HCT116 (cell line): ENCODE data around the gene FERD3L. TPM values are rescaled to one million over a fixed set of nuclear protein-coding genes. Genes with fewer than 3 reads are reported as not detected.

ENCODE experiments used
- ATAC-seq: fragments of 200-7000 bp; cut with Tn5 transposase; 2 replicates; pipeline ENCODE4 v1.9.1; 2020; ENCODE audit warnings: mild to moderate bottlenecking, moderate library complexity
- BruUV-seq: library from RNA; stranded (reverse); fragments of 400-500 nt; replicated peaks from 2 replicates; lab custom pipeline; 2021; lab: Mats Ljungman, UMichigan
- CTCF ChIA-PET: fragments of 300-600 bp; sonication (Branson Sonifier 250); formaldehyde crosslinking; loops from one replicate; lab custom pipeline; 2021; ENCODE audit warnings: antibody characterized with exemption; lab: Charles Lee
- POLR2A ChIA-PET: fragments of 300-600, 350-600 bp; sonication (Branson Sonifier 250); formaldehyde crosslinking; loops from one replicate; lab custom pipeline; 2021; ENCODE audit warnings: antibody characterized with exemption; lab: Charles Lee
- RAD21 ChIA-PET, 2 experiments: fragments of 300-600 bp; sonication (Branson Sonifier 250); formaldehyde crosslinking; loops; one replicate each; lab custom pipeline; 2023; ENCODE audit warnings: low total read pairs in 2 of 2; ENCODE audit not compliant: uncharacterized antibody in 2 of 2, unreplicated experiment in 2 of 2, low non-redundant PET in 1 of 2; lab: Charles Lee
- DNase-seq: peaks from one replicate; pipeline ENCODE4 v3.0.0-alpha.2; 2010; ENCODE audit warnings: low read depth, low spot score
- H2AFZ ChIP-seq: fragments of 200-600 bp; shearing (Covaris generic), sonication (generic); 2 replicates; pipeline ENCODE4 v1.6.1; 2017; ENCODE audit warnings: low read depth, mixed run types, mixed read lengths, antibody characterized with exemption, low read length; ENCODE audit not compliant: poor library complexity, severe bottlenecking
- H3K27ac ChIP-seq: 2 replicates; pipeline ENCODE4 v1.5.1; 2012; ENCODE audit warnings: low read depth, low read length
- H3K27me3 ChIP-seq: fragments of 200-600 bp; sonication (generic); 2 replicates; pipeline ENCODE4 v1.6.1; 2016; ENCODE audit warnings: mixed run types, low read length, mixed read lengths; ENCODE audit not compliant: insufficient read depth
- H3K36me3 ChIP-seq, 2 experiments: fragments of 200-500 bp in 1 of 2; fragments of 200-600 bp in 1 of 2; sonication (Bioruptor generic) in 1 of 2; sonication (generic) in 1 of 2; 2 replicates each; pipeline versions ENCODE4 v1.5.1 to v1.6.1; 2014 to 2016; ENCODE audit warnings: low read length in 2 of 2, inconsistent platforms in 1 of 2, mixed read lengths in 1 of 2, mixed run types in 1 of 2; ENCODE audit not compliant: insufficient read depth in 2 of 2, control insufficient read depth in 1 of 2
- H3K4me1 ChIP-seq, 2 experiments: fragments of 200-600 bp in 1 of 2; sonication (generic) in 1 of 2; 2 replicates each; pipeline versions ENCODE4 v1.5.1 to v1.6.1; 2012 to 2017; ENCODE audit warnings: low read length in 2 of 2, inconsistent platforms in 1 of 2, mild to moderate bottlenecking in 1 of 2, mixed read lengths in 1 of 2, mixed run types in 1 of 2, moderate library complexity in 1 of 2; ENCODE audit not compliant: insufficient read depth in 2 of 2, control insufficient read depth in 1 of 2
- H3K4me2 ChIP-seq: fragments of 200-600 bp; sonication (generic); 2 replicates; pipeline ENCODE4 v1.6.1; 2017; ENCODE audit warnings: mixed run types, low read length, mixed read lengths
- H3K4me3 ChIP-seq, 2 experiments: fragments of 200-600 bp in 1 of 2; sonication (generic) in 1 of 2; replicated peaks in 1 of 2; 2 replicates each; pipeline ENCODE4 v1.5.1; 2011 to 2016; ENCODE audit warnings: low read length in 2 of 2, control low read depth in 1 of 2, low read depth in 1 of 2, mild to moderate bottlenecking in 1 of 2, mixed read lengths in 1 of 2, mixed run types in 1 of 2
- H3K79me2 ChIP-seq: fragments of 200-600 bp; sonication (generic); 2 replicates; pipeline ENCODE4 v1.6.1; 2017; ENCODE audit warnings: mild to moderate bottlenecking, mixed run types, low read length, moderate library complexity, mixed read lengths; ENCODE audit not compliant: insufficient read depth
- H3K9ac ChIP-seq: fragments of 200-600 bp; sonication (generic); 2 replicates; pipeline ENCODE4 v1.6.1; 2016; ENCODE audit warnings: low read length, mixed read lengths
- H3K9me2 ChIP-seq: fragments of 200-600 bp; sonication (generic), shearing (Covaris generic); 2 replicates; pipeline ENCODE4 v1.6.1; 2017; ENCODE audit warnings: mixed run types, mild to moderate bottlenecking, moderate library complexity; ENCODE audit not compliant: insufficient read depth
- H3K9me3 ChIP-seq, 2 experiments: fragments of 200-500 bp in 1 of 2; fragments of 200-600 bp in 1 of 2; sonication (Bioruptor generic) in 1 of 2; sonication (generic) in 1 of 2; 2 replicates each; pipeline ENCODE4 v1.6.1; 2014 to 2017; ENCODE audit warnings: low read length in 2 of 2, mixed read lengths in 2 of 2, inconsistent platforms in 1 of 2, low read depth in 1 of 2, mild to moderate bottlenecking in 1 of 2, mixed run types in 1 of 2, moderate library complexity in 1 of 2; ENCODE audit not compliant: control insufficient read depth in 1 of 2, insufficient read depth in 1 of 2
- H4K20me1 ChIP-seq: fragments of 200-600 bp; sonication (generic), shearing (Covaris generic); 2 replicates; pipeline ENCODE4 v1.6.1; 2017; ENCODE audit warnings: mixed run types, mild to moderate bottlenecking, moderate library complexity; ENCODE audit not compliant: insufficient read depth
- ATF3 ChIP-seq: IDR thresholded peaks from 2 replicates; pipeline ENCODE4 v1.6.1; 2012
- CBX3 ChIP-seq: IDR thresholded peaks from 2 replicates; pipeline ENCODE4 v1.6.1; 2012; ENCODE audit warnings: low read depth
- EGR1 ChIP-seq: IDR thresholded peaks from 2 replicates; pipeline ENCODE4 v1.6.1; 2012; ENCODE audit warnings: low read depth
- EZH2 ChIP-seq: fragments of 200-600 bp; sonication (generic); IDR thresholded peaks from 2 replicates; pipeline ENCODE4 v1.6.1; 2017; ENCODE audit warnings: antibody characterized with exemption, mixed run types
- JUND ChIP-seq: IDR thresholded peaks from 2 replicates; pipeline ENCODE4 v1.6.1; 2012
- POLR2A ChIP-seq: IDR thresholded peaks from 2 replicates; pipeline ENCODE4 v1.7.0; 2011; ENCODE audit warnings: borderline replicate concordance; ENCODE audit not compliant: insufficient read depth, insufficient read length; ENCODE audit errors: extremely low read depth
- POLR2AphosphoS5 ChIP-seq: IDR thresholded peaks from 2 replicates; pipeline ENCODE4 v1.6.1; 2011; ENCODE audit warnings: mild to moderate bottlenecking, low read depth, low read length, moderate library complexity
- RAD21 ChIP-seq: IDR thresholded peaks from 2 replicates; pipeline ENCODE4 v1.6.1; 2012; ENCODE audit warnings: low read depth, mild to moderate bottlenecking
- SIN3A ChIP-seq: IDR thresholded peaks from 2 replicates; pipeline ENCODE4 v1.6.1; 2012; ENCODE audit warnings: low read depth
- SP1 ChIP-seq: IDR thresholded peaks from 2 replicates; pipeline ENCODE4 v1.6.1; 2012; ENCODE audit warnings: low read depth
- SRF ChIP-seq: IDR thresholded peaks from 2 replicates; pipeline ENCODE4 v1.6.1; 2012; ENCODE audit warnings: low read depth
- TCF7L2 ChIP-seq: IDR thresholded peaks from 2 replicates; pipeline ENCODE4 v1.7.0; 2011; ENCODE audit warnings: borderline replicate concordance, inconsistent platforms; ENCODE audit not compliant: insufficient read depth, insufficient read length; ENCODE audit errors: extremely low read depth
- ZFX ChIP-seq: fragments of 450-650 bp; IDR thresholded peaks from 2 replicates; pipeline ENCODE4 v1.6.1; 2017
- ZNF274 ChIP-seq: fragments of 200-500 bp; sonication (Bioruptor generic); IDR thresholded peaks from 2 replicates; pipeline ENCODE4 v1.6.1; 2014; ENCODE audit warnings: mild to moderate bottlenecking, low read depth, low read length, inconsistent platforms
- intact Hi-C: fragments of 100-400 bp; cut with micrococcal nuclease; formaldehyde crosslinking; loops from 2 replicates; pipeline ENCODE4 v1.10.0; 2022
- total RNA-seq: library from RNA; stranded (reverse); gene quantifications from one replicate; pipeline ENCODE4 v1.2.1, GENCODE V29; 2021; ENCODE audit not compliant: unreplicated experiment

Gene FERD3L
- total RNA-seq, 1 experiment from 2014 or later: not detected

GRCh38 chr7:19139706-19140327 is 5.4 kb downstream of the FERD3L start:
- intact Hi-C loops: no loop called here
- ChIA-PET POLR2A (no interaction called here), CTCF (no interaction called here)
- H3K9ac ChIP-seq: no peak overlapping the region
- no peaks in the 10 kb centered on the region for H3K27me3 ChIP-seq
- H2AFZ ChIP-seq: no peak overlapping the region
- no peak overlapping the region for H3K4me3 ChIP-seq
- no peak for ATAC-seq
- DNase-seq: no peak
- no peaks in the 10 kb centered on the region for H3K4me1 ChIP-seq
- no TSS peak for BruUV-seq
- H3K4me2 ChIP-seq: no peak overlapping the region
- H3K36me3 ChIP-seq: no peaks in the 10 kb centered on the region
- TF ChIP-seq POLR2A (no peak), TCF7L2 (no peak), SRF (no peak), JUND (no peak), RAD21 (no peak), POLR2AphosphoS5 (no peak), ATF3 (no peak), SP1 (no peak)
- TF ChIP-seq, all 23 proteins: peak for 0
- H3K9me3 ChIP-seq: no peaks in the 10 kb centered on the region
- H3K79me2 ChIP-seq: no peaks in the 10 kb centered on the region
- no peaks in the 10 kb centered on the region for H3K9me2 ChIP-seq
- H4K20me1 ChIP-seq: no peaks in the 10 kb centered on the region
- H3K27ac ChIP-seq: no peak overlapping the region
- RAD21 ChIA-PET: no interaction called here

- no peak overlapping the region for H2AFZ ChIP-seq
- TF ChIP-seq SIN3A: no peak
- TF ChIP-seq ZFX: no peak
- no peak for TF ChIP-seq SP1
- TF ChIP-seq CBX3: no peak
- TF ChIP-seq EZH2: no peak
- no peak for TF ChIP-seq ZNF274
- no peak for TF ChIP-seq EGR1
- TF ChIP-seq, all 23 proteins: peak for 0
- ChIA-PET RAD21 (no interaction called here), CTCF (interaction anchor here (1.2 kb wide), 1 partner anchor 12 kb away, joined by 3 read pairs; no protein-coding TSS in a partner anchor), POLR2A (no interaction called here)
- Histone ChIP-seq H3K9me3 (no peaks in the 10 kb centered on the region), H4K20me1 (no peaks in the 10 kb centered on the region), H3K27ac (no peak overlapping the region), H3K27me3 (no peaks in the 10 kb centered on the region), H3K4me1 (no peaks in the 10 kb centered on the region), H3K36me3 (no peaks in the 10 kb centered on the region), H3K9me2 (no peaks in the 10 kb centered on the region), H3K79me2 (no peaks in the 10 kb centered on the region), H3K4me3 (no peak overlapping the region), H3K4me2 (no peak overlapping the region), H3K9ac (no peak overlapping the region)
- no peak for DNase-seq
- no TSS peak for BruUV-seq
- intact Hi-C loops: no loop called here
- no peak for ATAC-seq
These were observed 11.3 kb downstream of the FERD3L start for GRCh38 chr7:19133886-19134285.
